ENCODE data around the gene CCDC134. TPM values are rescaled to one million over a fixed set of nuclear protein-coding genes. Genes with fewer than 3 reads are reported as not detected.

CCDC134 gene
- 16.9 to 19.1 TPM (median 18.4 TPM) in 3 replicates for total RNA-seq

DNA sequence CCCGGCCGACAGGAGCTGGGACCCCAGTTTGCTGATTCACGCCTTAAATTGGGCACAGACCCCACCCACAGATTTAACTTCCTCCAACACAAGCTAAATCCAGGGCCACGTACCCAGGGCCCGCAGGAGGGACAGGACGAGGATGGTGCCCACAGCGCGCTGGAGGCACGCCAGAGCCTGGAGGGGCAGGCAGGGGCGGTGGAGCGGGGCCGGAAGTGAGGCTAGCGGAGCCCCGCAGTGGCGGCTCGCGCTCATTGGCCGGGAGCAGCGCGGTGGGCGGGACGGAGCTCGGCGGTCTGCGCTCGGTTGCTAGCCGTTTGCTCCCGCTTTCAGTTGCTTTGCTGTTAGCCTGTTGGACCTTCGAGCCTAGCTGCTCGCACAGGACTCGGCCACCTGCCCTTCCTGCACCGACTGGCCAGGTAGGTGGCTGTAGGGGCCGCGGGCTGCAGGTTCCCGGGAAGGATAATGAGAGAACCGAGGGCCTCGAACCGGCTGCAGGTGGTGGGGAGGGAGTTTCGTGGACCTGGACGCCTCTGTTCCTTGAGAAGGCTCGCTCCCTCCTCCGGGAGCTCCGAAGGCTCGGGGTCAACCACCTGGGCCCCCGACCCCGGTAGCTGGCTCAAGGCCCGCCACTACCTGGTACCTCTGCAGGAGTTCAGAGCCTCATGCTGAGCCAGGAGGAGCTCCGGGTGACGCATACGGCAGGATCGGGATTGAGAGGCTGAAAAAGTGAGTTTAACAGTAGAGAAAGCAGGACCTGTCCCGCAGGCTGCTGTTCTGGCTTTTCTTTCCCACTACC is at the start of gene CCDC134:
TSS of gene CCDC134 (plus strand) at position 332 of the 799 bp plus-strand sequence. CDS start 8,212 bp downstream, outside the sequence.
- DNase-seq (ENCODE audit: low spot score in 2 of 2, unreplicated experiment in 2 of 2), result peak; percentile 85 to 92
- Mint-ChIP-seq H3K36me3 (peaks cover 2% of the 10 kb centered on the region), H3K4me1 (peaks cover 27% of the 10 kb centered on the region), H3K27ac (peak within 1 kb of the TSS; percentile 98), H3K9me3 (no peaks in the 10 kb centered on the region), H3K4me3 (peak within 1 kb of the TSS; percentile 97), H3K27me3 (ENCODE audit: low read depth) (no peaks in the 10 kb centered on the region)
- TF ChIP-seq, protein P1, sequence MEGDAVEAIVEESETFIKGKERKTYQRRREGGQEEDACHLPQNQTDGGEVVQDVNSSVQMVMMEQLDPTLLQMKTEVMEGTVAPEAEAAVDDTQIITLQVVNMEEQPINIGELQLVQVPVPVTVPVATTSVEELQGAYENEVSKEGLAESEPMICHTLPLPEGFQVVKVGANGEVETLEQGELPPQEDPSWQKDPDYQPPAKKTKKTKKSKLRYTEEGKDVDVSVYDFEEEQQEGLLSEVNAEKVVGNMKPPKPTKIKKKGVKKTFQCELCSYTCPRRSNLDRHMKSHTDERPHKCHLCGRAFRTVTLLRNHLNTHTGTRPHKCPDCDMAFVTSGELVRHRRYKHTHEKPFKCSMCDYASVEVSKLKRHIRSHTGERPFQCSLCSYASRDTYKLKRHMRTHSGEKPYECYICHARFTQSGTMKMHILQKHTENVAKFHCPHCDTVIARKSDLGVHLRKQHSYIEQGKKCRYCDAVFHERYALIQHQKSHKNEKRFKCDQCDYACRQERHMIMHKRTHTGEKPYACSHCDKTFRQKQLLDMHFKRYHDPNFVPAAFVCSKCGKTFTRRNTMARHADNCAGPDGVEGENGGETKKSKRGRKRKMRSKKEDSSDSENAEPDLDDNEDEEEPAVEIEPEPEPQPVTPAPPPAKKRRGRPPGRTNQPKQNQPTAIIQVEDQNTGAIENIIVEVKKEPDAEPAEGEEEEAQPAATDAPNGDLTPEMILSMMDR (IDR thresholded peaks at IDR 0.05; ENCODE audit: unreplicated experiment), result no peak

DNA sequence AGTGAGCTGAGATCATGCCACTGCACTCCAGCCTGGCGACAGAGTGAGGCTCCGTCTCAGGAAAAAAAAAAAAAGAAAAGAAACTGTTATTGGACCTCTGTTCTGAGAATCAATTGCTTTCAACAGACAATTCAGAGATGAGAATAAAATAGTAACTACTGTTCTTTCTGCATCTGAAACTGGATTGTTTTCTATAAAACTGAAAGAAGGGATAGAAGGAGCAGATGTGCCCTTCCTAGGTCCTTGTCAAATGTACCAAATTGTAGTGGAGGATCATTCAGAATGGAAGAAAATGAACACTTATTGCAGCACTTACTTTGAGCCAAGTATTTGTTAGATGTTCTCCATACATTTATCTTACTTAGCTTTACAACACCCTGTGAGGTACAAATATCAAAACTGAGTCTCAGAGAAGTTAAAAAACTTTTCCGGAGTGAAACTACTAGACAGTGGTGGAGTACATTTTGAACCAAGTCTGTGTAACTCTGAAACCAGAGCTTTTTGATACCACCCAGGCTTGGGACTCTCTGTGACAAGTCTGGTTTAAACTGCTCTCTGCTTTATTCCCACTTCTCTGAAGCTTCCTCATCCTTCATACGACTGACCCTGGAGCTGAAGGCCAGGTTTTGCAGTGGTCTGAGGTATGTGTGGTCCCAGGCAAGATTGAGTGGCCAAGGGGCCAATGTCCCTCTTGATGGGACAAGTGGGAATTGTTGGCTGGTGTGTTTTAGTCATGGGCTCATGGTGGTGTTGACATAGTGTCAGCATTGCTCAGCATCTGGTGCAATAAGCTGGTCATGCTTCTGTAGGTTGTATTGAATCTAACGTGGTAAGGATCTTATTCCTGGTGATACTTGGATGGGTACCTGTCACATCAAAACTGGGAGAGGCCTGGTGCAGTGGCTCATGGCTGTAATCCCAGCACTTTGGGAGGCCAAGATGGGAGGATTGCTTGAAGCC is 48.2 kb upstream of the CCDC134 start:
- TF ChIP-seq, protein P1 (IDR thresholded peaks at IDR 0.05; ENCODE audit: unreplicated experiment), result no peak
- Mint-ChIP-seq H3K27ac (no peak overlapping the region), H3K36me3 (no peaks in the 10 kb centered on the region), H3K4me1 (no peaks in the 10 kb centered on the region), H3K27me3 (ENCODE audit: low read depth) (peaks cover 8% of the 10 kb centered on the region), H3K9me3 (no peaks in the 10 kb centered on the region), H3K4me3 (no peak overlapping the region)
- DNase-seq (ENCODE audit: low spot score in 2 of 2, unreplicated experiment in 2 of 2), result no peak

DNA sequence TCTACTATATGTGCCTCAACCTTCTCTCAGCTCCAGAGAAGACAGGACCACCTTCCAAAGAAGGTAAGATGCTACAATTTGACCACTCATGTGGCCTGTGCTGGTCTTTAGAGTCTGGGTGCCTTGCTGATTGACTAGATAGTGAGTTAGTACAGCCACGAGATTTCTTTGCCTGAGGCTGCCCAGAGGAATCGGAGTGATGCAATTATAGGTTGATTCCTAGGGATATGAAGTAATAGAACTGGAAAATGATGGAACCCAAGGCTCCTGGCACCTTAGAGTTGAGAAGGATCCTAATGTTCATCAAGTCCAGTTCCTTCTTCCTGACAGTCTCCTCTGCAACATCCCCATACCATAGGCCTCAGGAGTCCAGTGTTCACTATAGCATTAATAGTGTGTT is 46.5 kb upstream of the CCDC134 start:
- DNase-seq (ENCODE audit: low spot score in 2 of 2, unreplicated experiment in 2 of 2), result no peak
- TF ChIP-seq, protein P1 (IDR thresholded peaks at IDR 0.05; ENCODE audit: unreplicated experiment), result no peak
- H3K4me3 Mint-ChIP-seq, result no peak overlapping the region
- no peaks in the 10 kb centered on the region for H3K9me3 Mint-ChIP-seq
- H3K27ac Mint-ChIP-seq, result no peak overlapping the region
- H3K27me3 Mint-ChIP-seq (ENCODE audit: low read depth), result peaks cover 8% of the 10 kb centered on the region
- no peaks in the 10 kb centered on the region for H3K4me1 Mint-ChIP-seq
- no peaks in the 10 kb centered on the region for H3K36me3 Mint-ChIP-seq

DNA sequence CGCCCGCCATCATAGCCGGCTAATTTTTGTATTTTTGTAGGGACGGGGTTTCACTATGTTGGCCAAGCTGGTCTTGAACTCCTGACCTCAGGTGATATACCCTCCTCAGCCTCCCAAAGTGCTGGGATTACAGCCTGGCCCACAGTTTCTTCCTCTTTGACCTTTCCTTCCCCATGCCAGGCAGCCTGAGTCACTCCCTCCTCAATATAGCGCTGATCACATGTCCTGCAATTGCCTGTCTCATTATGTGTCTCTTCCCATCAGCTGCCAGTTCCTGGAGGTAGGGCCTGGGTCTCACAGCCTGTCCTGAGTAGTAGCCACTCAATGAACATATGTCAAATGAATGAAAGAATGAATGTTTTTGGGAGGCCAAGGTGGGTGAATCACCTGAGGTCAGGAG is 43.0 kb upstream of the CCDC134 start:
- DNase-seq (ENCODE audit: low spot score in 2 of 2, unreplicated experiment in 2 of 2), result no peak
- H3K4me1 Mint-ChIP-seq, result no peaks in the 10 kb centered on the region
- no peaks in the 10 kb centered on the region for H3K9me3 Mint-ChIP-seq
- no peaks in the 10 kb centered on the region for H3K36me3 Mint-ChIP-seq
- H3K27me3 Mint-ChIP-seq (ENCODE audit: low read depth), result no peaks in the 10 kb centered on the region
- H3K4me3 Mint-ChIP-seq, result no peak overlapping the region
- TF ChIP-seq, protein P1 (IDR thresholded peaks at IDR 0.05; ENCODE audit: unreplicated experiment), result no peak
- H3K27ac Mint-ChIP-seq, result no peak overlapping the region

DNA sequence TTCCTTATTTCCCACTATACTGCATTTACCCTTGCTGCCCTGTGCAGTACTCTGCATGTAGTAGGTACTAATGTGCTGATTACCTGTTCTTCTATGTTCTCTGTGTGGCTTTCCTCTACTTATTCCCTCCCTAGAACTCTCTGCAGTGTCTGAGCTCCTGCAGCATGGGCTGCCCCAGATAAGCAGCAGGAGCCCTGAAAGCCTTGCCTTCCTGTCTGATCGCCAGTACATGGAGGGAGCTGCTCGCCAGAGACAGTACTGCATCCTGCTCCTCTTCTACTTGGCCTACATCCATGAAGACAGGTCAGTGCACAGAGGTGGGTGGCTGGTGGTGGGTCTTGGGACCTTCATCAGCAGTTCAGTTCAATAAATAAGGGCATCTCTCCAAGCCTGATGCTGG is 42.2 kb upstream of the CCDC134 start:
- Mint-ChIP-seq H3K9me3 (no peaks in the 10 kb centered on the region), H3K4me1 (no peaks in the 10 kb centered on the region), H3K27me3 (ENCODE audit: low read depth) (no peaks in the 10 kb centered on the region), H3K4me3 (no peak overlapping the region), H3K36me3 (no peaks in the 10 kb centered on the region), H3K27ac (no peak overlapping the region)
- no peak for DNase-seq (ENCODE audit: low spot score in 2 of 2, unreplicated experiment in 2 of 2)
- TF ChIP-seq, protein P1 (IDR thresholded peaks at IDR 0.05; ENCODE audit: unreplicated experiment), result no peak

Data from mesothelial cell of epicardium (in vitro differentiated cells).